Spleen (tissue), 13 donors: ENCODE results near the gene TOM1L2. TPM values are rescaled to one million over a fixed set of nuclear protein-coding genes. Genes with fewer than 3 reads are reported as not detected.

Source experiments
- DNase-seq: peaks from one replicate; pipeline ENCODE4 v3.0.0-alpha.2; 2020
- H3K27ac ChIP-seq, 8 donors: fragments of 200-600 bp; sonication (generic) in 7 of 8; 1 replicate in 4 of 8; 2 replicates in 4 of 8; pipeline versions ENCODE4 v1.5.0 to v1.8.0; 2016 to 2021; ENCODE audit warnings: inconsistent platforms in 4 of 8, mild to moderate bottlenecking in 4 of 8, moderate library complexity in 1 of 8
- H3K27me3 ChIP-seq, 7 donors: fragments of 200-600 bp; sonication (generic) in 6 of 7; replicated peaks in 1 of 7; 1 replicate in 4 of 7; 2 replicates in 3 of 7; pipeline versions ENCODE4 v1.5.0 to v1.8.0; 2016 to 2021; ENCODE audit warnings: inconsistent platforms in 3 of 7, mild to moderate bottlenecking in 1 of 7
- H3K36me3 ChIP-seq, 6 donors: fragments of 200-600 bp; sonication (generic) in 5 of 6; 1 replicate in 4 of 6; 2 replicates in 2 of 6; pipeline versions ENCODE4 v1.5.0 to v1.8.0; 2016 to 2021; ENCODE audit warnings: inconsistent platforms in 2 of 6
- H3K4me1 ChIP-seq, 6 donors: fragments of 200-600 bp; sonication (generic) in 5 of 6; 1 replicate in 3 of 6; 2 replicates in 3 of 6; pipeline versions ENCODE4 v1.5.0 to v1.8.0; 2016 to 2021; ENCODE audit warnings: inconsistent platforms in 3 of 6
- H3K4me3 ChIP-seq, 8 donors: fragments of 200-600 bp; sonication (generic) in 7 of 8; 1 replicate in 4 of 8; 2 replicates in 4 of 8; pipeline versions ENCODE4 v1.5.0 to v1.8.0; 2016 to 2021; ENCODE audit warnings: inconsistent platforms in 4 of 8, mild to moderate bottlenecking in 4 of 8, moderate library complexity in 2 of 8
- H3K9me3 ChIP-seq, 8 donors: fragments of 200-600 bp; sonication (generic) in 7 of 8; 1 replicate in 4 of 8; 2 replicates in 4 of 8; pipeline versions ENCODE4 v1.5.0 to v1.8.0; 2016 to 2021; ENCODE audit warnings: inconsistent platforms in 4 of 8
- CTCF ChIP-seq, 11 experiments: fragments of 200-600 bp in 7 of 11; fragments of 450-650 bp in 4 of 11; sonication (generic) in 4 of 11; IDR thresholded peaks in 8 of 11; conservative IDR thresholded peaks in 3 of 11; 1 replicate in 7 of 11; 2 replicates in 4 of 11; pipeline versions ENCODE4 v1.4.0 to v1.8.0; 2016 to 2021; ENCODE audit warnings: antibody characterized with exemption in 11 of 11, inconsistent platforms in 4 of 11, mild to moderate bottlenecking in 1 of 11
- POLR2A ChIP-seq, 3 donors: fragments of 450-650 bp; IDR thresholded peaks; one replicate each; pipeline ENCODE4 v1.5.1; 2017; ENCODE audit warnings: antibody characterized with exemption in 3 of 3, mild to moderate bottlenecking in 1 of 3
- POLR2AphosphoS5 ChIP-seq, 3 donors: sonication (generic); formaldehyde crosslinking; IDR thresholded peaks; one replicate each; pipeline ENCODE4 v1.5.1; 2017; ENCODE audit warnings: antibody characterized with exemption in 3 of 3
- WGBS, 5 donors: extraction: QIAGEN DNeasy Blood & Tissue Kit in 3 of 5; methylation state at CpG; one replicate each; pipeline versions ENCODE4 v1.1.5 to v1.1.7; 2013 to 2018; 5-methylcytosine and 5-hydroxymethylcytosine counted together
- intact Hi-C: fragments of 100-400 bp; cut with DNase I; formaldehyde crosslinking; loops from one replicate; pipeline ENCODE4 v1.15.0; 2023; ENCODE audit warnings: low total_unique reads
- long read RNA-seq, 2 donors: transcript quantifications; one replicate each; lab custom pipeline, GENCODE V29; 2026
- polyA plus RNA-seq, 3 donors: library from polyadenylated mRNA; stranded (reverse); fragments of 200-250 nt; gene quantifications; one replicate each; pipeline ENCODE4 v1.2.1, GENCODE V29; 2013
- total RNA-seq, 7 donors: library from RNA; depleted of rRNA in 3 of 7; stranded (reverse); fragments of >200 nt in 3 of 7; fragmentation: NEBNext Ultra II Directional in 4 of 7; extraction: Animal tissue kit (Norgen Biotek cat#: 25700) in 4 of 7; gene quantifications; one replicate each; pipeline versions ENCODE4 v1.1.0 to v1.2.1, GENCODE V29; 2016 to 2021
- donor health status: healthy with polysubstance abuse.
- donor health status: DM: no; HTN: no; CAD: no; lungs with moderate emphysema.
- donor health status: DM: no; HTN: no; CAD: no.
- donor health status: Bipolar disorder and iron deficiency.
- donor health status: healthy.
- donor health status: DM: no; HTN: no; CAD: no.
- donor health status: DM: yes; HTN: yes; CAD: no.

Gene TOM1L2
- total RNA-seq (10 to 100 TPM; 27.0 to 82.6 (median 56.5) TPM), polyA plus RNA-seq (10 to 100 TPM in 1 of 3 donors, 1 to 10 TPM in 2; 5.3 to 17.6 (median 7.7) TPM)
- long read RNA-seq, donor 1, partial matches to known transcripts = 0 of 3 reads
- long read RNA-seq, donor 1, other reads (novel, unspliced or antisense) = 0 of 3 reads
- long read RNA-seq, donor 2, partial matches to known transcripts = 0 of 2 reads
- long read RNA-seq, donor 2, other reads (novel, unspliced or antisense) = 0 of 2 reads

DNA sequence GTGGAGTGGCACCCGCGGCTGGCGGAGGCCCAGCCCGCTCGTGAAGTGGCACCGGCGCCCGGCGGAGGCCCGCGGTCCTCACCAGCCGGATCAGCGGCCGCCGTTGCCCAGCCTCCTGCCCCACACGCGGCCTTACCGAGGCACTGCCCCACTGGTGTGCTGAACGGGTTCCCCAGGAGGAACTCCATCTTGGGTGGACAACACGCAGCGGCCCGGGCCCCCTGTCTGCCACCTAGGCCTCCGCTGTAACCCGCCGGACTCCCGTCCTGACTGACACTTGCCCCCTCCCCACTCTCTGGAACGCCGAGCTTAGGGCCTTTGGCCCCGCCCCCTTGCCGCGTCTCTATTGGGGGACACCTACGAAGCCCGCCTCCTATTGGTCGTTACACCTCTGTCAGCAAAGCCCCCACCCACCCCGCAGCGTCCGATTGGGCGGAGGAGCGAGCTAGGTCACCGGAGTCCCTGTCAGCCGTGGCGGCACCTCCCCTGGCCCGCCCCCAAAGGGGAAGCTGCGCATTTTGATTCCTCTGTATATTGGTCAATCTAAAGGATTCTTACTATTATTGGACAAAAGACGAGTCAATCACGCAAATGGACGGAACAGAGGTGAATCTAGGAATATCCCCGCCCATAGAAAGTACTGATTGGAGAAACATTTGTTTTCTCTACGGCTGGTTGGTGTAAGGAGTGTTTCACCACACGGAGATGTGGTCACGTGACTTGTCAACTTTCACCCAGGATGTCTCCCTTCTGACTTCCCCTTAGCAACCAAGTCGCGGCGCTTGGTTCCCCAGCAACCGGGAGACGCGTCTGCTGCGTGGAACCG is at the start of gene TOM1L2, which contains the start of gene DRC3:
Gene TOM1L2 (minus strand): TSS at position 275 of the 826 bp plus-strand sequence. CDS start 87 bp downstream, at position 188.
Gene DRC3 (plus strand): TSS at position 737 of the 826 bp plus-strand sequence. CDS start 4,737 bp downstream, outside the sequence.
- TF ChIP-seq CTCF (IDR thresholded peaks at IDR 0.05 in 8 of 11, conservative IDR thresholded peaks at IDR 0.05 in 3 of 11) = peak in 8 of 11 experiments; percentile 10 to 51 (median 33)
- TF ChIP-seq POLR2A (IDR thresholded peaks at IDR 0.05) = peak in 2 of 3 donors; percentile 52 to 69
- TF ChIP-seq POLR2AphosphoS5 (IDR thresholded peaks at IDR 0.05) = peak; percentile 92 to 93 (median 93)
- intact Hi-C loops = no loop called here
- peak within 1 kb of the TSS; percentile 86 to 96 (median 94) for H3K27ac ChIP-seq
- H3K36me3 ChIP-seq = no peaks in the 10 kb centered on the region
- DNase-seq = peak; percentile 100
- no peaks in the 10 kb centered on the region for H3K27me3 ChIP-seq
- WGBS, 5 donors = 0 to 1% (median 0%) methylated on average over 48 to 59 of the region's 59 CpGs
- no peaks in the 10 kb centered on the region for H3K9me3 ChIP-seq
- peak within 1 kb of the TSS; percentile 70 to 97 (median 87) for H3K4me3 ChIP-seq
- peaks cover 9 to 69% (median 35%) of the 10 kb centered on the region in 6 donors for H3K4me1 ChIP-seq

DNA sequence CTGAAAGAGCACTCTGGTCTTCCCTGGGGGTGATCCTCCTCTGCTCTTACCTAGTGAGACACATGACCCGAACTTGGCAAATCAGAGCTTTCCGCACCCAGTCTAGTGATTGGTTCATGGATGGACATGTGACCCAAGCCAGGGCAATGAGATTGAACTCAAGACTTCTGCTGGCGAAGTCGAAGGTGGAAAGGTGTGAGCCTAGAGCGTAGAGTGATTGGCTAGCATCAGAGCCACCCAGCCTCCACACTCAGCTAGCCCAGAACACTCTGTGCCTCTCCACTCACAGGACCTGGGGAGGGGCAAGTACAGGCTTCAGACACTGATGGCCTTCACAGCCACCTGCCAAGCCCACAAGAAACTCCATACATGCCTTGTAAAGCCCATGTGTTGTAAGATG is 49.2 kb upstream of the TOM1L2 start:
- Histone ChIP-seq H3K36me3 (peaks cover 0 to 96% (median 42%) of the 10 kb centered on the region in 6 donors), H3K4me1 (peaks cover 0 to 20% (median 8%) of the 10 kb centered on the region in 6 donors), H3K27ac (no peak overlapping the region), H3K9me3 (no peaks in the 10 kb centered on the region), H3K27me3 (no peaks in the 10 kb centered on the region), H3K4me3 (no peak overlapping the region)
- peak; percentile 24 for DNase-seq
- TF ChIP-seq POLR2A (IDR thresholded peaks at IDR 0.05) (no peak), POLR2AphosphoS5 (IDR thresholded peaks at IDR 0.05) (no peak), CTCF (IDR thresholded peaks at IDR 0.05 in 8 of 11, conservative IDR thresholded peaks at IDR 0.05 in 3 of 11) (no peak)
- intact Hi-C loops = no loop called here
- WGBS, 5 donors = 94 to 97% (median 96%) methylated on average over 5 of the region's 5 CpGs

GRCh38 chr17:18020971-18021370 is 48.8 kb upstream of the TOM1L2 start:
- WGBS, 5 donors = 95 to 99% (median 97%) methylated on average over 5 to 6 of the region's 6 CpGs
- Histone ChIP-seq H3K4me1 (peaks cover 0 to 16% (median 6%) of the 10 kb centered on the region in 6 donors), H3K27me3 (no peaks in the 10 kb centered on the region), H3K36me3 (peaks cover 0 to 96% (median 44%) of the 10 kb centered on the region in 6 donors), H3K4me3 (no peak overlapping the region), H3K27ac (no peak overlapping the region), H3K9me3 (no peaks in the 10 kb centered on the region)
- intact Hi-C loops = no loop called here
- TF ChIP-seq CTCF (IDR thresholded peaks at IDR 0.05 in 8 of 11, conservative IDR thresholded peaks at IDR 0.05 in 3 of 11) (no peak), POLR2A (IDR thresholded peaks at IDR 0.05) (no peak), POLR2AphosphoS5 (IDR thresholded peaks at IDR 0.05) (no peak)
- peak; percentile 21 for DNase-seq

- 96 to 98% (median 98%) methylated on average over 2 of the region's 2 CpGs for WGBS, 5 donors
These were observed 47.6 kb upstream of the TOM1L2 start for GRCh38 chr17:18019838-18020154.

More at GRCh38 chr17:18019838-18020154, 47.6 kb upstream of the TOM1L2 start:
- no peak overlapping the region for H3K4me3 ChIP-seq
- no peak for TF ChIP-seq POLR2A (IDR thresholded peaks at IDR 0.05)
- no peak for TF ChIP-seq CTCF (IDR thresholded peaks at IDR 0.05 in 8 of 11, conservative IDR thresholded peaks at IDR 0.05 in 3 of 11)
- TF ChIP-seq POLR2AphosphoS5 (IDR thresholded peaks at IDR 0.05) = no peak
- H3K4me1 ChIP-seq = peaks cover 0 to 6% (median 0%) of the 10 kb centered on the region in 6 donors
- intact Hi-C loops = no loop called here
- H3K9me3 ChIP-seq = no peaks in the 10 kb centered on the region
- no peaks in the 10 kb centered on the region for H3K27me3 ChIP-seq
- peaks cover 0 to 96% (median 54%) of the 10 kb centered on the region in 6 donors for H3K36me3 ChIP-seq
- DNase-seq = no peak
- no peak overlapping the region for H3K27ac ChIP-seq
